A549 (cell line): ENCODE results near the gene SH3GL2. TPM values are rescaled to one million over a fixed set of nuclear protein-coding genes. Genes with fewer than 3 reads are reported as not detected.

Experiments used
- ATAC-seq, 2 experiments: fragments of 200-7000 bp in 1 of 2; fragments of >200 bp in 1 of 2; cut with Nextera tagmentation in 1 of 2; cut with Tn5 transposase in 1 of 2; 3 replicates each; pipeline versions ENCODE4 v1.8.0 to v1.9.1; 2018 to 2020; ENCODE audit warnings: mild to moderate bottlenecking in 1 of 2, moderate library complexity in 1 of 2
- CTCF ChIA-PET: fragments of 300-600 bp; sonication (Branson Sonifier 250); formaldehyde crosslinking; extraction: SDS; loops from one replicate; lab custom pipeline; 2021; ENCODE audit warnings: antibody characterized with exemption, inconsistent platforms; lab: Yijun Ruan, JAX
- POLR2A ChIA-PET: fragments of 350-600 bp; formaldehyde crosslinking; extraction: SDS; loops from one replicate; lab custom pipeline; 2021; ENCODE audit warnings: antibody characterized with exemption, inconsistent platforms; lab: Yijun Ruan, JAX
- DNase-seq, 2 experiments: peaks; one replicate each; pipeline versions ENCODE4 v3.0.0 to v3.0.0-alpha.2; 2011 to 2016; ENCODE audit warnings: low read depth in 1 of 2, low spot score in 1 of 2
- FAIRE-seq: peaks from 2 replicates; lab custom pipeline; 2011; peaks lifted over from hg19 to GRCh38; lab: Jason Lieb, UNC
- H3K27ac ChIP-seq, 2 experiments: fragments of >200 bp; sonication (Bioruptor Twin); formaldehyde crosslinking; 3 replicates each; pipeline ENCODE4 v1.5.1; 2016 to 2017
- H3K4me1 ChIP-seq: fragments of >200 bp; sonication (Bioruptor Twin); formaldehyde crosslinking; 3 replicates; pipeline ENCODE4 v1.6.1; 2016
- H3K4me2 ChIP-seq: fragments of >200 bp; sonication (Bioruptor Twin); formaldehyde crosslinking; 3 replicates; pipeline ENCODE4 v1.6.1; 2016
- H3K4me3 ChIP-seq: fragments of >200 bp; sonication (Bioruptor Twin); formaldehyde crosslinking; 3 replicates; pipeline ENCODE4 v1.5.1; 2016
- H3K9me3 ChIP-seq: fragments of >200 bp; sonication (Bioruptor Twin); formaldehyde crosslinking; 3 replicates; pipeline ENCODE4 v1.6.1; 2016
- CBX8 ChIP-seq: fragments of 200-600 bp; sonication (generic); IDR thresholded peaks from 2 replicates; pipeline ENCODE4 v1.6.1; 2016
- CEBPB ChIP-seq, 2 experiments: fragments of >200 bp in 1 of 2; sonication (Bioruptor Twin) in 1 of 2; formaldehyde crosslinking in 1 of 2; IDR thresholded peaks; 2 replicates each; pipeline ENCODE4 v1.6.1; 2012 to 2016
- E2F6 ChIP-seq: IDR thresholded peaks from 2 replicates; pipeline ENCODE4 v1.6.1; 2012; ENCODE audit warnings: low read depth, borderline replicate concordance
- EHF ChIP-seq: fragments of 250-450 bp; sonication (Bioruptor Pico); IDR thresholded peaks from 2 replicates; pipeline ENCODE4 v1.5.0; 2020; ENCODE audit warnings: mild to moderate bottlenecking
- EP300 ChIP-seq, 2 experiments: fragments of >200 bp; sonication (Bioruptor Twin); formaldehyde crosslinking; IDR thresholded peaks; 2 replicates in 1 of 2; 3 replicates in 1 of 2; pipeline ENCODE4 v1.6.1; 2016 to 2017
- FOXS1 ChIP-seq: fragments of 250-450 bp; sonication (Bioruptor Pico); IDR thresholded peaks from 2 replicates; pipeline ENCODE4 v1.5.0; 2020; ENCODE audit warnings: mild to moderate bottlenecking, moderate library complexity
- GATA3 ChIP-seq: IDR thresholded peaks from 2 replicates; pipeline ENCODE4 v1.6.1; 2012; ENCODE audit warnings: borderline replicate concordance
- JUN ChIP-seq, 2 experiments: fragments of >200 bp; sonication (Bioruptor Twin); formaldehyde crosslinking; IDR thresholded peaks; 2 replicates in 1 of 2; 3 replicates in 1 of 2; pipeline ENCODE4 v1.6.1; 2016 to 2017
- KDM1A ChIP-seq: fragments of 200-600 bp; sonication (generic); IDR thresholded peaks from 2 replicates; pipeline ENCODE4 v1.6.1; 2016; ENCODE audit warnings: low read depth, mild to moderate bottlenecking
- MAFK ChIP-seq: fragments of 450-650 bp; IDR thresholded peaks from 2 replicates; pipeline ENCODE4 v1.6.1; 2014; ENCODE audit not compliant: partially characterized antibody
- MAZ ChIP-seq: fragments of 150-350 bp; IDR thresholded peaks from 2 replicates; pipeline ENCODE4 v1.6.1; 2014; ENCODE audit warnings: antibody characterized with exemption, low read depth, low read length, borderline replicate concordance
- MYC ChIP-seq: IDR thresholded peaks from 2 replicates; pipeline ENCODE4 v1.6.1; 2012; ENCODE audit warnings: mild to moderate bottlenecking, inconsistent platforms, low read length, improper control_type of control experiment, borderline replicate concordance
- NPAS2 ChIP-seq: fragments of 250-450 bp; sonication (Bioruptor Pico); IDR thresholded peaks from 2 replicates; pipeline ENCODE4 v1.8.0; 2022; ENCODE audit warnings: mild to moderate bottlenecking, moderate library complexity, borderline replicate concordance
- NR3C1 ChIP-seq: fragments of >200 bp; sonication (Bioruptor Twin); formaldehyde crosslinking; IDR thresholded peaks from 3 replicates; pipeline ENCODE4 v1.6.1; 2017
- PHF8 ChIP-seq: fragments of 200-600 bp; sonication (generic); IDR thresholded peaks from 2 replicates; pipeline ENCODE4 v1.6.1; 2016; ENCODE audit warnings: low read depth, mild to moderate bottlenecking, antibody characterized with exemption, moderate library complexity, borderline replicate concordance
- POLR2A ChIP-seq: IDR thresholded peaks from 2 replicates; pipeline ENCODE4 v1.6.1; 2012; ENCODE audit warnings: mild to moderate bottlenecking, low read length
- RARB ChIP-seq: fragments of 250-450 bp; sonication (Bioruptor Pico); IDR thresholded peaks from 2 replicates; pipeline ENCODE4 v1.8.0; 2021; ENCODE audit warnings: mild to moderate bottlenecking, moderate library complexity
- RCOR1 ChIP-seq: fragments of 150-350 bp; IDR thresholded peaks from 2 replicates; pipeline ENCODE4 v1.6.1; 2014; ENCODE audit warnings: antibody characterized with exemption, low read length, low read depth
- RFX5 ChIP-seq: fragments of 450-650 bp; IDR thresholded peaks from 2 replicates; pipeline ENCODE4 v1.7.1; 2014; ENCODE audit warnings: antibody characterized with exemption, mild to moderate bottlenecking, moderate library complexity
- SREBF2 ChIP-seq: fragments of 450-650 bp; IDR thresholded peaks from 2 replicates; pipeline ENCODE4 v1.6.1; 2014; ENCODE audit warnings: mild to moderate bottlenecking, moderate library complexity
- TP53 ChIP-seq: fragments of 250-450 bp; sonication (Bioruptor Pico); IDR thresholded peaks from 2 replicates; pipeline ENCODE4 v1.5.0; 2021; ENCODE audit warnings: mild to moderate bottlenecking, moderate library complexity
- ZNF302 ChIP-seq: fragments of 250-450 bp; sonication (Bioruptor Pico); IDR thresholded peaks from 2 replicates; pipeline ENCODE4 v1.9.0; 2021; ENCODE audit warnings: inconsistent platforms, mild to moderate bottlenecking, moderate library complexity
- ZSCAN20 ChIP-seq: fragments of 250-450 bp; sonication (Bioruptor Pico); IDR thresholded peaks from 2 replicates; pipeline ENCODE4 v1.8.0; 2022; ENCODE audit warnings: mild to moderate bottlenecking, moderate library complexity
- WGBS: methylation state at CpG from one replicate; pipeline ENCODE4 v1.1.6; 2017; ENCODE audit errors: missing lambda C conversion rate; 5-methylcytosine and 5-hydroxymethylcytosine counted together
- polyA plus RNA-seq, 4 experiments: library from polyadenylated mRNA; depleted of rRNA in 3 of 4; stranded (reverse); fragments of >200 nt; fragmentation: RNase III in 1 of 4; extraction: RNeasy Plus Mini Kit Qiagen cat#74134 plus additional on column Dnase treatment in 1 of 4; gene quantifications; 2 replicates in 3 of 4; 3 replicates in 1 of 4; pipeline ENCODE4 v1.2.3, GENCODE V29; 2011 to 2017
- TF ChIP-seq, protein P1 (sequence below): fragments of 200-600 bp; sonication (generic); IDR thresholded peaks from 2 replicates; pipeline ENCODE4 v1.6.1; 2016; ENCODE audit warnings: antibody characterized with exemption, mild to moderate bottlenecking, moderate library complexity
- TF ChIP-seq, protein P2 (sequence below): IDR thresholded peaks from 2 replicates; pipeline ENCODE4 v1.6.1; 2012

Gene SH3GL2
- polyA plus RNA-seq, 2 of the 4 experiments (the other 2 are of a cell fraction) = 0.03 TPM

GRCh38 chr9:17636349-17636748, 57.5 kb downstream of the SH3GL2 start:
- ATAC-seq (no peak), FAIRE-seq (no peak), DNase-seq (no peak)
- H3K9me3 ChIP-seq = no peaks in the 10 kb centered on the region
- ChIA-PET CTCF (no interaction called here), POLR2A (no interaction called here)
- H3K4me1 ChIP-seq = no peaks in the 10 kb centered on the region
- 1% methylated on average over 2 of the region's 2 CpGs for WGBS
- no peak overlapping the region for H3K27ac ChIP-seq
- no peak overlapping the region for H3K4me3 ChIP-seq
- no peak overlapping the region for H3K4me2 ChIP-seq
- TF ChIP-seq POLR2A = no peak
- no peak for TF ChIP-seq RCOR1
- no peak for TF ChIP-seq CEBPB (IDR thresholded peaks at IDR 0.05)
- TF ChIP-seq FOXS1 = no peak
- no peak for TF ChIP-seq RFX5
- no peak for TF ChIP-seq MYC
- no peak for TF ChIP-seq SREBF2
- TF ChIP-seq, protein P1, sequence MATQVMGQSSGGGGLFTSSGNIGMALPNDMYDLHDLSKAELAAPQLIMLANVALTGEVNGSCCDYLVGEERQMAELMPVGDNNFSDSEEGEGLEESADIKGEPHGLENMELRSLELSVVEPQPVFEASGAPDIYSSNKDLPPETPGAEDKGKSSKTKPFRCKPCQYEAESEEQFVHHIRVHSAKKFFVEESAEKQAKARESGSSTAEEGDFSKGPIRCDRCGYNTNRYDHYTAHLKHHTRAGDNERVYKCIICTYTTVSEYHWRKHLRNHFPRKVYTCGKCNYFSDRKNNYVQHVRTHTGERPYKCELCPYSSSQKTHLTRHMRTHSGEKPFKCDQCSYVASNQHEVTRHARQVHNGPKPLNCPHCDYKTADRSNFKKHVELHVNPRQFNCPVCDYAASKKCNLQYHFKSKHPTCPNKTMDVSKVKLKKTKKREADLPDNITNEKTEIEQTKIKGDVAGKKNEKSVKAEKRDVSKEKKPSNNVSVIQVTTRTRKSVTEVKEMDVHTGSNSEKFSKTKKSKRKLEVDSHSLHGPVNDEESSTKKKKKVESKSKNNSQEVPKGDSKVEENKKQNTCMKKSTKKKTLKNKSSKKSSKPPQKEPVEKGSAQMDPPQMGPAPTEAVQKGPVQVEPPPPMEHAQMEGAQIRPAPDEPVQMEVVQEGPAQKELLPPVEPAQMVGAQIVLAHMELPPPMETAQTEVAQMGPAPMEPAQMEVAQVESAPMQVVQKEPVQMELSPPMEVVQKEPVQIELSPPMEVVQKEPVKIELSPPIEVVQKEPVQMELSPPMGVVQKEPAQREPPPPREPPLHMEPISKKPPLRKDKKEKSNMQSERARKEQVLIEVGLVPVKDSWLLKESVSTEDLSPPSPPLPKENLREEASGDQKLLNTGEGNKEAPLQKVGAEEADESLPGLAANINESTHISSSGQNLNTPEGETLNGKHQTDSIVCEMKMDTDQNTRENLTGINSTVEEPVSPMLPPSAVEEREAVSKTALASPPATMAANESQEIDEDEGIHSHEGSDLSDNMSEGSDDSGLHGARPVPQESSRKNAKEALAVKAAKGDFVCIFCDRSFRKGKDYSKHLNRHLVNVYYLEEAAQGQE = no peak
- no peak for TF ChIP-seq PHF8
- TF ChIP-seq ZSCAN20 (CRISPR knock-in tag) = no peak
- no peak for TF ChIP-seq ZNF302 (CRISPR knock-in tag)
- no peak for TF ChIP-seq E2F6
- TF ChIP-seq NPAS2 (CRISPR knock-in tag) = no peak
- TF ChIP-seq, protein P2, sequence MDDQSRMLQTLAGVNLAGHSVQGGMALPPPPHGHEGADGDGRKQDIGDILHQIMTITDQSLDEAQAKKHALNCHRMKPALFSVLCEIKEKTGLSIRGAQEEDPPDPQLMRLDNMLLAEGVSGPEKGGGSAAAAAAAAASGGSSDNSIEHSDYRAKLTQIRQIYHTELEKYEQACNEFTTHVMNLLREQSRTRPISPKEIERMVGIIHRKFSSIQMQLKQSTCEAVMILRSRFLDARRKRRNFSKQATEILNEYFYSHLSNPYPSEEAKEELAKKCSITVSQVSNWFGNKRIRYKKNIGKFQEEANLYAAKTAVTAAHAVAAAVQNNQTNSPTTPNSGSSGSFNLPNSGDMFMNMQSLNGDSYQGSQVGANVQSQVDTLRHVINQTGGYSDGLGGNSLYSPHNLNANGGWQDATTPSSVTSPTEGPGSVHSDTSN = no peak
- TF ChIP-seq EHF (CRISPR knock-in tag) = no peak
- TF ChIP-seq EP300 (IDR thresholded peaks at IDR 0.05) = no peak
- no peak for TF ChIP-seq CBX8
- no peak for TF ChIP-seq JUN (IDR thresholded peaks at IDR 0.05)

DNA sequence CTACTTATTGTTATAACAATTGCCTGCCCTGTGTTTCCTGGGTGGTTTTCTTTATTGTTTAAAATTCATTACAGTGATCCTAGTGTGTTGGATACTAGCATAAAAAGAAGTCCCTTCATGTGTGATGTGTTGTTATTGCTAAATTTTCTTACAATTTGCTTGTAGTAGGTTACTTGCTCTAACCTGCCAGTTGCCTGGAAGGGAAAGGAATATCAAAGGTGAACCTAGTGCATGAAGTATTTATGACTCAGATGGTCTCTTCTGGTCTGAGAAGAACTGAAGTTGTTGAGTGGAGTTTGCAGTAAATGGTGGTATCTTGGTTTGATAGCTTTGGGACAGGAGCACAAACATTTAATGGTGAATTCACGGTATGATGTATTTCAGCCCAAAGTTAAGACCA, 58.0 kb downstream of the SH3GL2 start:
- FAIRE-seq (no peak), ATAC-seq (no peak), DNase-seq (no peak)
- Histone ChIP-seq H3K9me3 (no peaks in the 10 kb centered on the region), H3K4me1 (no peaks in the 10 kb centered on the region), H3K4me2 (no peak overlapping the region), H3K4me3 (no peak overlapping the region), H3K27ac (no peak overlapping the region)
- TF ChIP-seq MAZ (no peak), MAFK (no peak), TP53 (CRISPR knock-in tag) (no peak), NR3C1 (no peak), RARB (CRISPR knock-in tag) (no peak), GATA3 (no peak), KDM1A (no peak)
- TF ChIP-seq, protein P1 = no peak
- POLR2A ChIA-PET = no interaction called here
- CTCF ChIA-PET = interaction anchor here (0.6 kb wide), 1 partner anchor 1834 kb away, joined by 3 read pairs; no protein-coding TSS in a partner anchor
- 43% methylated on average over 1 of the region's 1 CpG for WGBS
